Vagina (tissue), 2 donors: ENCODE data around the gene STK16.

ENCODE experiments used
- CTCF ChIP-seq, 3 experiments: fragments of 450-650 bp in 2 of 3; fragments of 200-600 bp in 1 of 3; sonication (generic) in 1 of 3; IDR thresholded peaks; one replicate each; pipeline ENCODE4 v1.5.1; 2017 to 2019; ENCODE audit warnings: antibody characterized with exemption in 3 of 3, mild to moderate bottlenecking in 2 of 3, moderate library complexity in 2 of 3
- POLR2AphosphoS5 ChIP-seq, 2 donors: sonication (generic); formaldehyde crosslinking; IDR thresholded peaks; one replicate each; pipeline ENCODE4 v1.9.0; 2017; ENCODE audit warnings: antibody characterized with exemption in 2 of 2, mild to moderate bottlenecking in 2 of 2, low read depth in 1 of 2; ENCODE audit not compliant: insufficient read depth in 1 of 2

- TF ChIP-seq POLR2AphosphoS5 (IDR thresholded peaks at IDR 0.05; ENCODE audit: insufficient read depth in 1 of 2, low read depth in 1 of 2) (no peak), CTCF (IDR thresholded peaks at IDR 0.05) (no peak)
Measured at GRCh38 chr2:219214786-219215185, 30.5 kb upstream of the STK16 start.
